Kidney (tissue), 14 donors: Measurements from ENCODE around the gene TRIM47. TPM values are rescaled to one million over a fixed set of nuclear protein-coding genes. Genes with fewer than 3 reads are reported as not detected.
A peak's percentile ranks its signal among the peaks of the same experiment; 100 is the strongest.

Experiments
- DNase-seq, 5 donors: peaks; one replicate each; pipeline ENCODE4 v3.0.0-alpha.2; 2013 to 2020
- FAIRE-seq: peaks from 2 replicates; lab custom pipeline; 2012; peaks lifted over from hg19 to GRCh38; lab: Jason Lieb, UNC
- H3K27ac ChIP-seq, 2 donors: one replicate each; pipeline ENCODE4 v1.7.0; 2013; ENCODE audit warnings: low read depth in 2 of 2, low read length in 2 of 2, inconsistent platforms in 1 of 2
- H3K27me3 ChIP-seq: one replicate; pipeline ENCODE4 v1.7.1; 2013; ENCODE audit warnings: low read length, inconsistent platforms; ENCODE audit not compliant: control insufficient read depth, insufficient read depth
- H3K36me3 ChIP-seq, 3 donors: one replicate each; pipeline versions ENCODE4 v1.7.0 to v1.7.1; 2013; ENCODE audit warnings: low read length in 3 of 3, control low read depth in 1 of 3, inconsistent platforms in 1 of 3; ENCODE audit not compliant: insufficient read depth in 3 of 3, control insufficient read depth in 2 of 3
- H3K4me1 ChIP-seq, 3 donors: one replicate each; pipeline versions ENCODE4 v1.7.0 to v1.7.1; 2013; ENCODE audit warnings: low read length in 3 of 3, inconsistent platforms in 1 of 3, low read depth in 1 of 3; ENCODE audit not compliant: control insufficient read depth in 2 of 3, insufficient read depth in 2 of 3
- H3K4me3 ChIP-seq, 3 donors: one replicate each; pipeline versions ENCODE4 v1.7.0 to v1.8.1; 2013; ENCODE audit warnings: low read length in 3 of 3, control low read depth in 1 of 3, inconsistent platforms in 1 of 3
- H3K9ac ChIP-seq, 3 donors: one replicate each; pipeline versions ENCODE4 v1.7.0 to v1.7.1; 2013; ENCODE audit warnings: low read length in 3 of 3, control low read depth in 1 of 3, inconsistent platforms in 1 of 3
- H3K9me3 ChIP-seq, 3 donors: one replicate each; pipeline versions ENCODE4 v1.7.0 to v1.7.1; 2013; ENCODE audit warnings: low read length in 3 of 3, control low read depth in 1 of 3, inconsistent platforms in 1 of 3; ENCODE audit not compliant: control insufficient read depth in 2 of 3, insufficient read depth in 1 of 3
- intact Hi-C: fragments of 100-400 bp; cut with DNase I; formaldehyde crosslinking; loops from one replicate; pipeline ENCODE4 v1.11.1; 2022
- polyA plus RNA-seq: library from polyadenylated mRNA; stranded (reverse); fragments of 350-450 nt; fragmentation: Illumina TruSeq; extraction: RNeasy Lipid Tissue Mini Kit (QIAGEN cat#74804); gene quantifications from one replicate; pipeline ENCODE4 v1.2.3, GENCODE V29; 2014; ENCODE audit warnings: low read depth, low replicate concordance; ENCODE audit not compliant: insufficient read depth
- total RNA-seq: library from RNA; stranded (reverse); fragmentation: NEBNext Ultra II Directional; extraction: Animal tissue kit (Norgen Biotek cat#: 25700); gene quantifications from one replicate; pipeline ENCODE4 v1.2.1, GENCODE V29; 2021
- TF ChIP-seq, protein P1 (sequence below): IDR thresholded peaks from 3 replicates; pipeline ENCODE4 v1.5.1; 2012; ENCODE audit warnings: mild to moderate bottlenecking, moderate library complexity, borderline replicate concordance; ENCODE audit not compliant: insufficient read depth; ENCODE audit errors: extremely low read depth
- donor health status: control.
- donor health status: control.
- donor health status: control.
- donor health status: control.
- donor health status: control.
- donor health status: DM: yes; HTN: yes; CAD: no.
- donor health status: Normal renal cell carcinoma (clear cell type).

The TRIM47 gene
- total and polyA plus RNA-seq, 2 donors from 2014 or later, result 95.0 to 118 TPM

DNA sequence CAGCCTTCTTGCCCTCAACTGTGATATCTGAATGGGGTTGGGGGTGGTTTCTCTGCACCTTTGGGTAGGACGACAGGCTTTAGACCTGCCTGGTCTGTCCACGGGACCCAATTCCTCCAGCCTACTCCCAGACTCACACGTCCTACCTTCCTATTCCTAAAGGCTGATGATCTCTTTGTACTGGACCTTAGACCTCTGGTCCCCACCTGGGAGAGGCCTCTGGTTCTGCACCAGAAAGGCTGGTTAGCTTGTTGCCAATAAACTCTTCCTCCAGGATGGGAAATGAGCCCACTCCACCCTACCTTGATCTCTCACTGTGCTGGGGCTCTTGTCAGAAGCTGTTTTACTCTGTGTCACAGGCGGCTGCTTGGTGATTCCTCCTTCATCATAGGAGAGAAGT, 48.1 kb upstream of the TRIM47 start:
- no peak for FAIRE-seq
- Histone ChIP-seq H3K9ac (no peak overlapping the region), H3K27me3 (no peaks in the 10 kb centered on the region), H3K9me3 (no peaks in the 10 kb centered on the region), H3K27ac (no peak overlapping the region), H3K4me1 (peaks cover 0 to 12% (median 0%) of the 10 kb centered on the region in 3 donors), H3K4me3 (no peak overlapping the region), H3K36me3 (peaks cover 0 to 5% (median 3%) of the 10 kb centered on the region in 3 donors)
- TF ChIP-seq, protein P1, sequence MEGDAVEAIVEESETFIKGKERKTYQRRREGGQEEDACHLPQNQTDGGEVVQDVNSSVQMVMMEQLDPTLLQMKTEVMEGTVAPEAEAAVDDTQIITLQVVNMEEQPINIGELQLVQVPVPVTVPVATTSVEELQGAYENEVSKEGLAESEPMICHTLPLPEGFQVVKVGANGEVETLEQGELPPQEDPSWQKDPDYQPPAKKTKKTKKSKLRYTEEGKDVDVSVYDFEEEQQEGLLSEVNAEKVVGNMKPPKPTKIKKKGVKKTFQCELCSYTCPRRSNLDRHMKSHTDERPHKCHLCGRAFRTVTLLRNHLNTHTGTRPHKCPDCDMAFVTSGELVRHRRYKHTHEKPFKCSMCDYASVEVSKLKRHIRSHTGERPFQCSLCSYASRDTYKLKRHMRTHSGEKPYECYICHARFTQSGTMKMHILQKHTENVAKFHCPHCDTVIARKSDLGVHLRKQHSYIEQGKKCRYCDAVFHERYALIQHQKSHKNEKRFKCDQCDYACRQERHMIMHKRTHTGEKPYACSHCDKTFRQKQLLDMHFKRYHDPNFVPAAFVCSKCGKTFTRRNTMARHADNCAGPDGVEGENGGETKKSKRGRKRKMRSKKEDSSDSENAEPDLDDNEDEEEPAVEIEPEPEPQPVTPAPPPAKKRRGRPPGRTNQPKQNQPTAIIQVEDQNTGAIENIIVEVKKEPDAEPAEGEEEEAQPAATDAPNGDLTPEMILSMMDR, result no peak
- peak in 1 of 5 donors; percentile 9 for DNase-seq
- intact Hi-C loops, result no loop called here

DNA sequence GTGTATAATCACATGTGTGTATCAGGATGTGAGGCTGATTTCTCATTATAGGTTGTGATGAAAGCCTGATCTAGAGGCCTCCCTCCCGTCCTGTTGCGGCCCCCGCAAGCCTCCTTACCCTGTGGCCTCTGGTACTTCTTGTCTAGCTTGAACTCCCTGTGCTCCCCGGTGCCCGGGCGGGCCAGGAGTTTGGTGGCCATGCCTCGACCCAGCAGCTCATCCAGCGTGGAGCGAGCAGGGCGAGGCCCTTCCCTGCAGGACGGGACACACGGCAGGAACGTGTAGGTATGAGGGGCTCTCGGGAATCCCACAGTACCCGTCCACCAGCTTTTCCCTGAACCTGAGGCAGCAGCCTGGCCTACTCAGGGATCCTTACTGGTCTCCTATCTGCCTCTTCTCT, 47.5 kb upstream of the TRIM47 start:
- intact Hi-C loops, result no loop called here
- Histone ChIP-seq H3K9ac (no peak overlapping the region), H3K4me1 (peaks cover 0 to 12% (median 0%) of the 10 kb centered on the region in 3 donors), H3K36me3 (peaks cover 0 to 5% (median 3%) of the 10 kb centered on the region in 3 donors), H3K27ac (no peak overlapping the region), H3K4me3 (no peak overlapping the region), H3K9me3 (no peaks in the 10 kb centered on the region), H3K27me3 (no peaks in the 10 kb centered on the region)
- DNase-seq (peak in 1 of 5 donors; percentile 60), FAIRE-seq (no peak)
- TF ChIP-seq, protein P1, result no peak

DNA sequence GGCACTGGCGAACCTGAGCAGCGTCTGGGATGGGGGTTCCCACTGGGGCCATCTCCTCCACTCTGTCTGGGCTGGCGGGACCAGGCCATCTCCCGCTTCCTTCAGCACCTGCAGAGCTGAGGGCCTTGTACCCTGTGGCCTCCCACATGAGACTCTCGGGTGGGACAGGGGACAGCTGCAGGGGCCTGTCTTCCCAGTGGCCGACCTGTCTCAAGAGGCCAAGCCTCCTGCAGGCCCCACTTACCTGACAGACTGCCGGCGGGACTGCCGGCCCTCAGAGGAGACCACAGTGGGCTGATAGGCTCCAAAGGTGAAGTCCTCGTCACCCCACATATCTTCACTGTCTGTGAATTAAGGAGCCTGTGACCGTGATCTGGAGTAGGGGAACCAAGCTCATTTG, 46.7 kb upstream of the TRIM47 start:
- H3K4me1 ChIP-seq, result peaks cover 0 to 12% (median 0%) of the 10 kb centered on the region in 3 donors
- intact Hi-C loops, result no loop called here
- H3K9ac ChIP-seq, result no peak overlapping the region
- no peak overlapping the region for H3K27ac ChIP-seq
- H3K36me3 ChIP-seq, result peaks cover 0 to 5% (median 3%) of the 10 kb centered on the region in 3 donors
- H3K27me3 ChIP-seq, result no peaks in the 10 kb centered on the region
- no peaks in the 10 kb centered on the region for H3K9me3 ChIP-seq
- no peak overlapping the region for H3K4me3 ChIP-seq
- TF ChIP-seq, protein P1, result no peak
- DNase-seq (no peak), FAIRE-seq (no peak)
